Measurements from ENCODE around the gene ATG9B. TPM values are rescaled to one million over a fixed set of nuclear protein-coding genes. Genes with fewer than 3 reads are reported as not detected.
A peak's percentile ranks its signal among the peaks of the same experiment; 100 is the strongest.

The ATG9B gene
- total and polyA plus RNA-seq, 7 donors: 0.12 to 0.18 (median 0.18) TPM; not detected in 4

- TF ChIP-seq CTCF (IDR thresholded peaks at IDR 0.05): no peak
- Histone ChIP-seq H3K27ac (no peak overlapping the region), H3K4me3 (no peak overlapping the region), H3K4me1 (peaks cover 19% of the 10 kb centered on the region), H3K9me3 (no peaks in the 10 kb centered on the region), H3K27me3 (ENCODE audit: insufficient read depth in 3 of 3, low read length in 2 of 3) (peaks cover 0 to 15% (median 8%) of the 10 kb centered on the region in 3 donors), H3K36me3 (ENCODE audit: insufficient read depth in 1 of 2, low read depth in 1 of 2) (no peaks in the 10 kb centered on the region)
- ATAC-seq (peak in 2 of 4 donors; percentile 36 to 60), DNase-seq (no peak)
- intact Hi-C loops (cut with DNase I): no loop called here
- WGBS, 3 donors: 23 to 36% (median 35%) methylated on average over 16 of the region's 16 CpGs
These were observed 55.4 kb downstream of the ATG9B start for GRCh38 chr7:150968734-150969372.

GRCh38 chr7:150968056-150968733 is 56.1 kb downstream of the ATG9B start:
- Histone ChIP-seq H3K4me3 (no peak overlapping the region), H3K9me3 (no peaks in the 10 kb centered on the region), H3K4me1 (peaks cover 19% of the 10 kb centered on the region), H3K36me3 (ENCODE audit: insufficient read depth in 1 of 2, low read depth in 1 of 2) (no peaks in the 10 kb centered on the region), H3K27me3 (ENCODE audit: insufficient read depth in 3 of 3, low read length in 2 of 3) (peaks cover 0 to 9% (median 3%) of the 10 kb centered on the region in 3 donors), H3K27ac (no peak overlapping the region)
- DNase-seq (no peak), ATAC-seq (peak in 2 of 4 donors; percentile 28 to 65)
- TF ChIP-seq CTCF (IDR thresholded peaks at IDR 0.05): no peak
- WGBS, 3 donors: 42 to 63% (median 59%) methylated on average over 15 of the region's 15 CpGs
- intact Hi-C loops (cut with DNase I): no loop called here

- Histone ChIP-seq H3K27ac (no peak overlapping the region), H3K36me3 (ENCODE audit: insufficient read depth in 1 of 2, low read depth in 1 of 2) (no peaks in the 10 kb centered on the region), H3K27me3 (ENCODE audit: insufficient read depth in 3 of 3, low read length in 2 of 3) (peaks cover 0 to 8% (median 3%) of the 10 kb centered on the region in 3 donors), H3K4me1 (peaks cover 19% of the 10 kb centered on the region), H3K9me3 (no peaks in the 10 kb centered on the region), H3K4me3 (no peak overlapping the region)
- WGBS, 3 donors: 35 to 41% (median 36%) methylated on average over 6 of the region's 6 CpGs
- intact Hi-C loops (cut with DNase I): no loop called here
- no peak for TF ChIP-seq CTCF (IDR thresholded peaks at IDR 0.05)
- ATAC-seq: no peak
- no peak for DNase-seq
These were observed 56.9 kb downstream of the ATG9B start for GRCh38 chr7:150967349-150967748.

GRCh38 chr7:150966002-150966401 is 58.3 kb downstream of the ATG9B start:
- DNase-seq (no peak), ATAC-seq (no peak)
- Histone ChIP-seq H3K4me1 (peaks cover 19% of the 10 kb centered on the region), H3K9me3 (no peaks in the 10 kb centered on the region), H3K27me3 (ENCODE audit: insufficient read depth in 3 of 3, low read length in 2 of 3) (peaks cover 0 to 6% (median 3%) of the 10 kb centered on the region in 3 donors), H3K36me3 (ENCODE audit: insufficient read depth in 1 of 2, low read depth in 1 of 2) (no peaks in the 10 kb centered on the region), H3K4me3 (no peak overlapping the region), H3K27ac (no peak overlapping the region)
- 88 to 100% (median 97%) methylated on average over 1 of the region's 1 CpG for WGBS, 3 donors
- intact Hi-C loops (cut with DNase I): no loop called here
- TF ChIP-seq CTCF (IDR thresholded peaks at IDR 0.05): no peak
